SU-DHL-6 (cell line): ENCODE results near the gene TJP1.

ENCODE experiments used
- H2AFZ ChIP-seq: fragments of 200-600 bp; sonication (generic); 2 replicates; pipeline ENCODE4 v1.6.1; 2014; ENCODE audit warnings: low read depth, mild to moderate bottlenecking, moderate library complexity, mixed read lengths, antibody characterized with exemption, low read length; ENCODE audit not compliant: severe bottlenecking
- H3F3A ChIP-seq: fragments of 200-600 bp; shearing (Covaris generic); 2 replicates; pipeline ENCODE4 v1.6.0; 2016; ENCODE audit warnings: antibody characterized with exemption, mild to moderate bottlenecking; ENCODE audit not compliant: insufficient read depth
- H3K27ac ChIP-seq: fragments of 200-600 bp; sonication (generic); 2 replicates; pipeline ENCODE4 v1.5.1; 2016; ENCODE audit warnings: low read depth, mild to moderate bottlenecking, low read length, moderate library complexity, mixed read lengths
- H3K27me3 ChIP-seq: fragments of 200-600 bp; sonication (generic), shearing (Covaris generic); 2 replicates; pipeline ENCODE4 v1.6.0; 2014; ENCODE audit warnings: mild to moderate bottlenecking, low read length
- H3K36me3 ChIP-seq: fragments of 200-600 bp; sonication (generic); 2 replicates; pipeline ENCODE4 v1.6.1; 2014; ENCODE audit warnings: mild to moderate bottlenecking, low read length, mixed read lengths
- H3K4me2 ChIP-seq: fragments of 300-600, 200-600 bp; shearing (Covaris generic), sonication (generic); 2 replicates; pipeline ENCODE4 v1.6.0; 2014; ENCODE audit warnings: low read length, low read depth, mild to moderate bottlenecking; ENCODE audit not compliant: poor library complexity, severe bottlenecking
- H3K4me3 ChIP-seq: fragments of 200-600 bp; sonication (generic); 2 replicates; pipeline ENCODE4 v1.5.1; 2014; ENCODE audit warnings: antibody characterized with exemption, low read length, mild to moderate bottlenecking, mixed read lengths; ENCODE audit not compliant: insufficient read depth, poor library complexity, severe bottlenecking
- H3K79me2 ChIP-seq: fragments of 200-600 bp; sonication (generic); 2 replicates; pipeline ENCODE4 v1.6.1; 2014; ENCODE audit warnings: mild to moderate bottlenecking, low read length, moderate library complexity; ENCODE audit not compliant: insufficient read depth
- H3K9ac ChIP-seq: fragments of 200-600 bp; sonication (generic); 2 replicates; pipeline ENCODE4 v1.7.0; 2014; ENCODE audit warnings: mild to moderate bottlenecking, low read length
- H3K9me2 ChIP-seq: fragments of 200-600 bp; sonication (generic); replicated peaks from 2 replicates; pipeline ENCODE4 v1.6.1; 2014; ENCODE audit warnings: low read length; ENCODE audit not compliant: insufficient read depth
- H3K9me3 ChIP-seq: fragments of 200-600 bp; sonication (generic); 2 replicates; pipeline ENCODE4 v1.6.1; 2014; ENCODE audit warnings: low read length, mixed read lengths; ENCODE audit not compliant: insufficient read depth
- H4K20me1 ChIP-seq: fragments of 200-600 bp; sonication (generic); 2 replicates; pipeline ENCODE4 v1.6.1; 2014; ENCODE audit warnings: low read depth, mild to moderate bottlenecking, antibody characterized with exemption, low read length, moderate library complexity, mixed read lengths
- EZH2phosphoT487 ChIP-seq: fragments of 200-600 bp; sonication (generic), shearing (Covaris generic); conservative IDR thresholded peaks from 2 replicates; pipeline ENCODE4 v1.6.1; 2018; ENCODE audit warnings: mild to moderate bottlenecking, antibody characterized with exemption, low read length, moderate library complexity, mixed read lengths
- TF ChIP-seq, protein P1 (sequence below): fragments of 200-600 bp; sonication (generic); IDR thresholded peaks from one replicate; pipeline ENCODE4 v1.5.1; 2017; ENCODE audit warnings: antibody characterized with exemption, mild to moderate bottlenecking, low read length, moderate library complexity; ENCODE audit not compliant: insufficient read depth, poor library complexity, severe bottlenecking

Gene TJP1

DNA sequence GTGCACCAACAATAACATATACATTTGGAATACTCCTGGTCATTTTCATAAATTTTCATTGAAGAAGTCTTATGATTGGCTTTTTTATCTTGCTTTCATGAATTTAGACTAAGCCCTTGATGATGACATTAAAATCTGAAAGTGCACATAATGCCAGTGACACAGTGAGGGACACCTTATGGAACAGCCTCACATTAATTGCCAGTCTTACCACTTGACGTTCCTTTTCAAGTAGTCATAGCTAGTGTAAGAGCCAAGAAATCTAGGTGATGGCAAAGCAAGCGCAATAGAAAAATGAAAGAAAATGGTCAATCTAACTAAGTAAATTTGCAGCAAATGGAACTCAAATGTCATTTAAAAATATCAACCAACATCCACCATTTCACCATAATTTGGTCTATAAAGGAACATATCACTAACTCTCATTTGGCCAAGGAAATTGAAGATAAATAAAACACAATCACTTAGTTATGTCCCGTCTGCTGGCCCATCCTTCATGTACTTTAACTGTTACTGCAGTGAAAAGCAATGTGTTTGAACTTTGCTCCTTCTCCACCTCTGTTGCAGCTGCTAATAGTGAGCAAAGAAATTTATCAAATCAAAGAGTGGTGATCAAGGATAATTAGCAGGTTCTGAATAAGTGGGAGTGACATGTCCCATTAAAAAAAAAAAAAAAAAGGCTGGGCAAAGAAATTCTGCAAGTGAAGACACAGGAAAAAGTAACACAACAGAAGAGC, 110.0 kb downstream of the TJP1 start:
- Histone ChIP-seq H3K36me3 (no peaks in the 10 kb centered on the region), H2AFZ (no peak overlapping the region), H4K20me1 (no peaks in the 10 kb centered on the region), H3K9me3 (no peaks in the 10 kb centered on the region), H3F3A (no peaks in the 10 kb centered on the region), H3K9me2 (no peaks in the 10 kb centered on the region), H3K27me3 (no peaks in the 10 kb centered on the region), H3K4me3 (no peak overlapping the region), H3K4me2 (no peak overlapping the region), H3K9ac (no peak overlapping the region), H3K27ac (no peak overlapping the region), H3K79me2 (no peaks in the 10 kb centered on the region)
- TF ChIP-seq, protein P1, sequence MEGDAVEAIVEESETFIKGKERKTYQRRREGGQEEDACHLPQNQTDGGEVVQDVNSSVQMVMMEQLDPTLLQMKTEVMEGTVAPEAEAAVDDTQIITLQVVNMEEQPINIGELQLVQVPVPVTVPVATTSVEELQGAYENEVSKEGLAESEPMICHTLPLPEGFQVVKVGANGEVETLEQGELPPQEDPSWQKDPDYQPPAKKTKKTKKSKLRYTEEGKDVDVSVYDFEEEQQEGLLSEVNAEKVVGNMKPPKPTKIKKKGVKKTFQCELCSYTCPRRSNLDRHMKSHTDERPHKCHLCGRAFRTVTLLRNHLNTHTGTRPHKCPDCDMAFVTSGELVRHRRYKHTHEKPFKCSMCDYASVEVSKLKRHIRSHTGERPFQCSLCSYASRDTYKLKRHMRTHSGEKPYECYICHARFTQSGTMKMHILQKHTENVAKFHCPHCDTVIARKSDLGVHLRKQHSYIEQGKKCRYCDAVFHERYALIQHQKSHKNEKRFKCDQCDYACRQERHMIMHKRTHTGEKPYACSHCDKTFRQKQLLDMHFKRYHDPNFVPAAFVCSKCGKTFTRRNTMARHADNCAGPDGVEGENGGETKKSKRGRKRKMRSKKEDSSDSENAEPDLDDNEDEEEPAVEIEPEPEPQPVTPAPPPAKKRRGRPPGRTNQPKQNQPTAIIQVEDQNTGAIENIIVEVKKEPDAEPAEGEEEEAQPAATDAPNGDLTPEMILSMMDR: no peak
- TF ChIP-seq EZH2phosphoT487: no peak

DNA sequence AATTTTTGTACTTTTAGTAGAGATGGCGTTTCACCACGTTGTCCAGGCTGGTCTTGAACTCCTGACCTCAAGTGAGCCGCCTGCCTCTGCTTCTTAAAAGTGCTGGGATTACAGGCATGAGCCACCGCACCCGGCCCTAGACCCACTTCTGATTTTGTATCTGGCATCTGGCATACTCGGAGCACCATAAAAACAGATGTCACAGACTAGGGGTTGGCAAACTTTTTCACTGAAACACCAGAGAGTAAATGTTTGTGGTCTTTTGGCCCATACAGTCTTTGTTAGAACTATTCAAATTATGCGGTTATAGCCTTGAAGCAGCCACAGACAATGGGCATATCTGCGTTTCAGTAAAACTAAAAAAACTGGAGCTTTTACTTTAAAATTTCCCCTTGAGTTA, 110.7 kb downstream of the TJP1 start:
- no peaks in the 10 kb centered on the region for H3K9me2 ChIP-seq
- H3K9me3 ChIP-seq: no peaks in the 10 kb centered on the region
- TF ChIP-seq, protein P1: no peak
- no peak for TF ChIP-seq EZH2phosphoT487
- no peaks in the 10 kb centered on the region for H3K79me2 ChIP-seq
- no peak overlapping the region for H3K4me3 ChIP-seq
- no peaks in the 10 kb centered on the region for H3K36me3 ChIP-seq
- no peak overlapping the region for H3K9ac ChIP-seq
- no peaks in the 10 kb centered on the region for H4K20me1 ChIP-seq
- no peaks in the 10 kb centered on the region for H3F3A ChIP-seq
- no peak overlapping the region for H3K27ac ChIP-seq
- H3K27me3 ChIP-seq: no peaks in the 10 kb centered on the region
- no peak overlapping the region for H2AFZ ChIP-seq
- no peak overlapping the region for H3K4me2 ChIP-seq

DNA sequence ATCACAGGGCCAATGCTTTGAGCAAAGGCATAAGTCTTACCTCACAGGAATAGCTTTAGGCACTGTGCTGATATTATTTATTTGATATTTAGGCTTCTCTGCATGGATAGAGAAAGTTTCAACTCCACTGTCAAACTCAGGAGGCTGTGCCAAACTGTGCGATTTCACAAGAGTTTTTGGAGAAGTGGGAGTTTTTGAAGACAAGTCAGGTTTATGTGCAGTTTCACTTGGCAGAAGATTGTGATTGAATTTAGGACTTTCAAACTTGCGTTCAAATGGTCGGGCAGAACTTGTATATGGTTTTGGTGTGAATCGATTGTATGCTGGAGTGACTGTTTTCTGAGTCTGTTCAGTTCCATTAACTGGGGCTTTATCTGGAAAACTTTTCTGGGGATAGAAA, 113.7 kb downstream of the TJP1 start:
- Histone ChIP-seq H3F3A (no peaks in the 10 kb centered on the region), H3K79me2 (no peaks in the 10 kb centered on the region), H2AFZ (no peak overlapping the region), H3K27me3 (no peaks in the 10 kb centered on the region), H3K9me2 (no peaks in the 10 kb centered on the region), H3K4me3 (no peak overlapping the region), H3K36me3 (no peaks in the 10 kb centered on the region), H3K4me2 (no peak overlapping the region), H3K9ac (no peak overlapping the region), H3K27ac (no peak overlapping the region), H3K9me3 (no peaks in the 10 kb centered on the region), H4K20me1 (no peaks in the 10 kb centered on the region)
- TF ChIP-seq EZH2phosphoT487: no peak
- TF ChIP-seq, protein P1: no peak
